Dermis microvascular lymphatic vessel endothelial cell (primary cell): ENCODE results near the gene GPC2. TPM values are rescaled to one million over a fixed set of nuclear protein-coding genes. Genes with fewer than 3 reads are reported as not detected.
A peak's percentile ranks its signal among the peaks of the same experiment; 100 is the strongest.
"Not testable (repeated sequence)": the region's sequence is repeated elsewhere in the genome, so short reads cannot be mapped to it uniquely, and the experiment has no call there.

Source experiments
- DNase-seq, 2 donors: peaks; one replicate each; pipeline versions ENCODE4 v3.0.0 to v3.0.0-alpha.2; 2010; ENCODE audit warnings: low read depth in 2 of 2
- total RNA-seq: library from RNA; depleted of rRNA; stranded (reverse); fragments of >200 nt; gene quantifications from 2 replicates; pipeline ENCODE4 v1.2.1, GENCODE V29; 2014

Gene GPC2, protein sequence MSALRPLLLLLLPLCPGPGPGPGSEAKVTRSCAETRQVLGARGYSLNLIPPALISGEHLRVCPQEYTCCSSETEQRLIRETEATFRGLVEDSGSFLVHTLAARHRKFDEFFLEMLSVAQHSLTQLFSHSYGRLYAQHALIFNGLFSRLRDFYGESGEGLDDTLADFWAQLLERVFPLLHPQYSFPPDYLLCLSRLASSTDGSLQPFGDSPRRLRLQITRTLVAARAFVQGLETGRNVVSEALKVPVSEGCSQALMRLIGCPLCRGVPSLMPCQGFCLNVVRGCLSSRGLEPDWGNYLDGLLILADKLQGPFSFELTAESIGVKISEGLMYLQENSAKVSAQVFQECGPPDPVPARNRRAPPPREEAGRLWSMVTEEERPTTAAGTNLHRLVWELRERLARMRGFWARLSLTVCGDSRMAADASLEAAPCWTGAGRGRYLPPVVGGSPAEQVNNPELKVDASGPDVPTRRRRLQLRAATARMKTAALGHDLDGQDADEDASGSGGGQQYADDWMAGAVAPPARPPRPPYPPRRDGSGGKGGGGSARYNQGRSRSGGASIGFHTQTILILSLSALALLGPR
- total RNA-seq, result 1.9 and 2.8 TPM in 2 replicates

GRCh38 chr7:100177045-100178001 lies at the start of gene GPC2, which contains the start of gene STAG3:
GPC2 (minus strand) TSS chr7:100177381; CDS start chr7:100177199, 182 bp downstream.
STAG3 (plus strand) TSS chr7:100177918; CDS start chr7:100180557, 2,639 bp downstream.
- DNase-seq, result peak; percentile 87 to 97

- DNase-seq, result not testable (repeated sequence)
Observed at GRCh38 chr7:100224891-100225290, 47.7 kb upstream of the GPC2 start.

DNA sequence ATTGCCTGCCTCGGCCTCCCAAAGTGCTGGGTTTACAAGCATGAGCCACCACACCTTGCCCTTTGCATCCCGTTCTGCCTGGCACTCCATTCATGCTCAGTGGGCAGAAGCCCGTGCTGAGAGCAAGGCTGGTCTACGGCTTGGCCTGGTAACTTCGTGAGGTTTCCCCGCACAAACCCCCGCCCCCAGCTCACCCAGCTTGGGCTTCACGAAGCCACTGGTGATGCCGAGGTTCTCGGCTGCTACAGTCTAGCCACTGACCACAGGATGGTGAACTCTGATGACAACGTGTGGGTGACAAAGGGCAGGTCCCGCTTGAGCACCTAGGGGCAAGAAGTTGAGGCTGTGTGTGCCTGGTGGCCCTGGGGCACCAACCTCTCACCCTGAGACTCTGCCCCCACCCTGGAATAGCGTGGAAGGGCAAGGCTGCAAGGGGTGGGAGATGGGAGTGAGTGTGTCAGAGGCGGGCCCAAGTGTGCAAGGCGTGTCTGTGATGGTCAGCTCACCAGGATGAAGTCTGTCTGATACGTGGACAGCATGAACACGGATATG lies 46.3 kb upstream of the GPC2 start:
- not testable (repeated sequence) for DNase-seq

- no peak for DNase-seq
Observed at GRCh38 chr7:100222445-100223132, 45.4 kb upstream of the GPC2 start.

GRCh38 chr7:100221767-100222444 lies 44.7 kb upstream of the GPC2 start:
- DNase-seq, result no peak

DNA sequence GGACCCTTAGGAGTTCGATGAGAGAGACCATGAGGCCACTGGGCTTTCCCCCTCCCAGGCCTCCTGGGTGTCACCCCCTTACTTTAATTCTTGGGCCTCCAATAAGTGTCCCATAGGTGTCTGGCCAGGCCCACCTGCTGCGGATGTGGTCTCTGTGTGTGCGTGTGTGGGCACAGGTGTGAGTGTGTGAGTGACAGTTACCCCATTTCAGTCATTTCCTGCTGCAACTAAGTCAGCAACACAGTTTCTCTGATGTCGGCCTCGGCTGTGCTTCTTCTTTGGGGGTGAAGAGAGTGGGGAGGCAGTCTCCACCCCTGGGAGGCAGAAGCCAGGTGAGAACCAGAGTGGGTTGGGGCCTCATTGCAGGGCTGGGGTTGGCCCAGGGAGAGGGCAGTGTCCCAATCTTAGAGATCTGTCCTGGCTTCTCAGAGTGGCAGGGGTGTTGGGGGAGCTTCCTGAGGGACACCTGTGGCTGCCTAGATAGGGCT lies 44.1 kb upstream of the GPC2 start:
- DNase-seq, result no peak

GRCh38 chr7:100220586-100221230 lies 43.5 kb upstream of the GPC2 start:
- no peak for DNase-seq

DNA sequence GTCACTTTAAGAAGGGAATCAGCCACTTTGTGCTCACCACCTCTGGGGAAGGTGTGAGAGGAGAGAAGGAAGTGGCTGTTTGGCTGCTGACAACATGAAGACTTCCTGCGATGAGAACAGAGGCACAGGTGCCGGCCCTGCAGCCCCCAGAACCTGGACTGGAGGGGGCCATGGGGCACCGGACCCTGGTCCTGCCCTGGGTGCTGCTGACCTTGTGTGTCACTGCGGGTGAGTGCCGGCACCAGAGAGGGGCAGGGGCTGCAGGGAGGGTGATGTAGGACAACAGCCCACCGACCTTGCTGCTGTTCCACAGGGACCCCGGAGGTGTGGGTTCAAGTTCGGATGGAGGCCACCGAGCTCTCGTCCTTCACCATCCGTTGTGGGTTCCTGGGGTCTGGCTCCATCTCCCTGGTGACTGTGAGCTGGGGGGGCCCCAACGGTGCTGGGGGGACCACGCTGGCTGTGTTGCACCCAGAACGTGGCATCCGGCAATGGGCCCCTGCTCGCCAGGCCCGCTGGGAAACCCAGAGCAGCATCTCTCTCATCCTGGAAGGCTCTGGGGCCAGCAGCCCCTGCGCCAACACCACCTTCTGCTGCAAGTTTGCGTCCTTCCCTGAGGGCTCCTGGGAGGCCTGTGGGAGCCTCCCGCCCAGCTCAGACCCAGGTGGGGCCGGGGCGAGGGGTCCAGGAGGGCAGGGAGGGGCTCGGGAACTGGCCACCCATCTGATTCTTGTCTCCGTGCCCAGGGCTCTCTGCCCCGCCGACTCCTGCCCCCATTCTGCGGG lies 42.8 kb upstream of the GPC2 start, which contains the start of gene PVRIG:
TSS of gene PVRIG (plus strand) at position 149 of the 785 bp plus-strand sequence. CDS start at position 171, 22 bp downstream.
- not testable (repeated sequence) for DNase-seq

DNA sequence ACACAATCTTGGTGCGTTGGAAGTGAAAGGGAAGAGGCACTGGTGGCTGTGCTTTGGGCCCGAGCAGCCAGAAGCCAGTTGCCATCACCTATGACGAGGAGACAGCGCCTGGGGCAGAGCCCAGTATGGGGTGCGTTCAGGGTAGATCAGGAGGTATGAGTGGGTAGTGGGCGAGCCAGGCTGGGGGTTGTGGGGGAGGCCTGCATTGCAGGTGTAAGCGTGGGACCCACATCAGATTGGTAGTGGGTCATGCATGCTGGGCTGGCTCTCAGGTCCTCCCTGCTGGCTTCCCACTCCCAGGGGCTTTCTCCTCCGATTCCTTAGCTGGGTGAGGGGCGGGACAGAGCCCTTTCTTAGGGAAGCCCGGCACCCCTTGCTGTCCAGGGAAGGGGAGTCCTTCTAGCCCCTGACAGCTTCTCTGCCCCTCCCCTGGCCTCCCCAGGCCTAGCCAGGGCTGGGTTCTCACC lies 42.1 kb upstream of the GPC2 start:
- DNase-seq, result no peak

GRCh38 chr7:100217934-100218333 lies 40.8 kb upstream of the GPC2 start:
- DNase-seq, result peak; percentile 21 to 51

- peak; percentile 31 to 64 for DNase-seq
Observed at GRCh38 chr7:100215895-100216294, 38.7 kb upstream of the GPC2 start.

- DNase-seq, result not testable (repeated sequence)
Observed at GRCh38 chr7:100214356-100214755, 37.2 kb upstream of the GPC2 start.

GRCh38 chr7:100213672-100214071 lies 36.5 kb upstream of the GPC2 start:
- no peak for DNase-seq

DNA sequence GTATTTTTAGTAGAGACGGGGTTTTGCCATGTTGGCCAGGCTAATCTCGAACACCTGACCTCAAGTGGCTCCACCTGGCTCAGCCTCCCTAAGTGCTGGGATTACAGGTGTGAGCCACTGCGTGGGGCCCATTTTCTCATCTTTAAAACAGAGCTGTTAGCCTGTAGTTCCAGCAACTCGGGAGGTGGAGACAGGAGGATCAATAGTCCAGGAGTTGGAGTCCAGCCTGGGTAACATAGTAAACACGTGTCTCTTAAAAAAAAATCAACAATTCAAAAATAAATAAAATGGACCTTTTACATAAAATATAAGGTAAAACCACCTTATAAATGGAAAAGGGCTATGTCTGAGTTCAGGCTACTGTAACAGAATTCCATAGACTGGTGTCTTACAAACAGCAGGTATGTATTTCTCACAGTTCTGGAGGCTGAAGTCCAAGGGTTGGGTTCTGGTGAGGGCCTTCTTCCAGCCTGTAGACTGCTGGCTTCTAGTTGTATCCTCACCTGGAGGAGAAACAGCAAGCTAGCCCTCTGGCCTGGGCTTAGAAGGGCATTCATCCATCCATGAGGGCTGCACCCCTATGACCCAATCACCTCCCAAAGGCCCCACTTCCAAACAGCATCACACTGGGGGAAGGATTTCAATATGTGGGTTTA lies 35.6 kb upstream of the GPC2 start:
- DNase-seq, result no peak

DNA sequence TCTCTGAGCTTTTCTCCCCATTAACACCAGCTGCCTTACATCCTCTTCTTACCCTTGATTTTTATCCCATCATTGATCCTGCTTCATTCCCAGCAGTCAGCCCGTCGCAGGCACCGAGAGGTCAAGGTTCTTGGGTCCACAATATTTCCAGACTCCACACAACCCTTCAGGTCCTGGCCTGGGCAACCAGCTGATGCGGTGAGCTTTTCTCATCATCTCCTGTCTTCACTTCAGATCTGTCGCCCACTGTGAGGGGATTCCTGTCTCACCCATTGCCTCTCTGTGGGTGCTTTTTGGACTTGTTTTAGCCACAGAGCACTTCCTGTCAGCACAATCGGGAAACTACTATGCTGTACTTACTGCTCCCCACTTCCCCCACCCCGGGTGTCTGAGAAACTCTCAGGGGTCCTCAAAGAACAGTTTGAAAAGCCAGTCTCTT lies 34.2 kb upstream of the GPC2 start:
- no peak for DNase-seq

- no peak for DNase-seq
Observed at GRCh38 chr7:100210805-100211204, 33.6 kb upstream of the GPC2 start.

- no peak for DNase-seq
Observed at GRCh38 chr7:100209493-100209892, 32.3 kb upstream of the GPC2 start.

DNA sequence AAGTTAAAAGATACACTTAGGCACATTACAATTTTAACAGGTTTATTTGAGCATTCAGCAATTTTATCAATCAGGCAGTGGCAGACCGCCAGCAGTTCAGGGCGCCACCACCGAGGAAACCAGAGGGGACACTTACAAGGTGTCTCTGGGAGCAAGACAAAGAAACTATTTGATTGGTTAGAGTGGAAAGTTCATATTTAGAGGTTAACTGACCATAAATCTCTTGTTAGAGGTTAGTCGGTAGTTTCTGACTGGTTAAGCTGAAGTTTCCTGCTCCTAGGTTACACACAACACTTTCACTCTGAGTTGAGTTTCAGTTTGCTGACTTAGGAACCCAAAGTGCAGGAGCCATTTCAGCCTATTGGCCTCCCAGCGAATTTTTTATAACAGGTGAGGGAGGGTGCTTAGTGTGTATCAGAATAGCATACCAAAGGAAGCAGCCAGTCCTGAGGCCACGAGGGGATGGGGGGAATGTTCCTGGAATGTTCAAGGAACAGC lies 31.8 kb upstream of the GPC2 start:
- DNase-seq, result no peak
